ENCODE data around the gene MEF2B. TPM values are rescaled to one million over a fixed set of nuclear protein-coding genes. Genes with fewer than 3 reads are reported as not detected.

Gene MEF2B
- total and polyA plus RNA-seq, 2 experiments from 2014 or later, result 7.4 to 8.3 TPM

DNA sequence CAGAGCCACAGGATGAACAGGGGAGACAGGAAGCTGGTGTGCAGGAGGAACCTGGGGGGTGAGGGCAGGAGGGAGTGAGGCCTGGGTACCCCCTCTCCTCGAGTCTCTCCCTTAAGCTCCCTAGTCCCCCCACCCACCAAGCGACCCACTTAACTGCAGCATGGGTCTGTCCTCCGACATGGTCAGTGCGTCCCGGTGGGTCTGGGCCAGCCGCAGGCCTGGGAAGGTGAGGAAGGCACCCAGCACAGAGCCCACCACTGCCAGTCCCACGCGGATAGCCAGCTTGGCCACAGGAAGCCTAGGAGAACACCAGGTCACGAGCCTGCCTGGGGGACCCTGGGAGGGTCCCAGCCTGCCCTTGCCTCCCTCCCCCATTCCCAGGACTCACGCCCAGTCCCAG lies 48.7 kb downstream of the MEF2B start (continued):
- TF ChIP-seq, protein P1, sequence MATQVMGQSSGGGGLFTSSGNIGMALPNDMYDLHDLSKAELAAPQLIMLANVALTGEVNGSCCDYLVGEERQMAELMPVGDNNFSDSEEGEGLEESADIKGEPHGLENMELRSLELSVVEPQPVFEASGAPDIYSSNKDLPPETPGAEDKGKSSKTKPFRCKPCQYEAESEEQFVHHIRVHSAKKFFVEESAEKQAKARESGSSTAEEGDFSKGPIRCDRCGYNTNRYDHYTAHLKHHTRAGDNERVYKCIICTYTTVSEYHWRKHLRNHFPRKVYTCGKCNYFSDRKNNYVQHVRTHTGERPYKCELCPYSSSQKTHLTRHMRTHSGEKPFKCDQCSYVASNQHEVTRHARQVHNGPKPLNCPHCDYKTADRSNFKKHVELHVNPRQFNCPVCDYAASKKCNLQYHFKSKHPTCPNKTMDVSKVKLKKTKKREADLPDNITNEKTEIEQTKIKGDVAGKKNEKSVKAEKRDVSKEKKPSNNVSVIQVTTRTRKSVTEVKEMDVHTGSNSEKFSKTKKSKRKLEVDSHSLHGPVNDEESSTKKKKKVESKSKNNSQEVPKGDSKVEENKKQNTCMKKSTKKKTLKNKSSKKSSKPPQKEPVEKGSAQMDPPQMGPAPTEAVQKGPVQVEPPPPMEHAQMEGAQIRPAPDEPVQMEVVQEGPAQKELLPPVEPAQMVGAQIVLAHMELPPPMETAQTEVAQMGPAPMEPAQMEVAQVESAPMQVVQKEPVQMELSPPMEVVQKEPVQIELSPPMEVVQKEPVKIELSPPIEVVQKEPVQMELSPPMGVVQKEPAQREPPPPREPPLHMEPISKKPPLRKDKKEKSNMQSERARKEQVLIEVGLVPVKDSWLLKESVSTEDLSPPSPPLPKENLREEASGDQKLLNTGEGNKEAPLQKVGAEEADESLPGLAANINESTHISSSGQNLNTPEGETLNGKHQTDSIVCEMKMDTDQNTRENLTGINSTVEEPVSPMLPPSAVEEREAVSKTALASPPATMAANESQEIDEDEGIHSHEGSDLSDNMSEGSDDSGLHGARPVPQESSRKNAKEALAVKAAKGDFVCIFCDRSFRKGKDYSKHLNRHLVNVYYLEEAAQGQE (IDR thresholded peaks at IDR 0.05; ENCODE audit: unreplicated experiment), result no peak
- TF ChIP-seq ETS1 (IDR thresholded peaks at IDR 0.05), result no peak
- no peak for TF ChIP-seq NANOG (IDR thresholded peaks at IDR 0.05; ENCODE audit: borderline replicate concordance)

DNA sequence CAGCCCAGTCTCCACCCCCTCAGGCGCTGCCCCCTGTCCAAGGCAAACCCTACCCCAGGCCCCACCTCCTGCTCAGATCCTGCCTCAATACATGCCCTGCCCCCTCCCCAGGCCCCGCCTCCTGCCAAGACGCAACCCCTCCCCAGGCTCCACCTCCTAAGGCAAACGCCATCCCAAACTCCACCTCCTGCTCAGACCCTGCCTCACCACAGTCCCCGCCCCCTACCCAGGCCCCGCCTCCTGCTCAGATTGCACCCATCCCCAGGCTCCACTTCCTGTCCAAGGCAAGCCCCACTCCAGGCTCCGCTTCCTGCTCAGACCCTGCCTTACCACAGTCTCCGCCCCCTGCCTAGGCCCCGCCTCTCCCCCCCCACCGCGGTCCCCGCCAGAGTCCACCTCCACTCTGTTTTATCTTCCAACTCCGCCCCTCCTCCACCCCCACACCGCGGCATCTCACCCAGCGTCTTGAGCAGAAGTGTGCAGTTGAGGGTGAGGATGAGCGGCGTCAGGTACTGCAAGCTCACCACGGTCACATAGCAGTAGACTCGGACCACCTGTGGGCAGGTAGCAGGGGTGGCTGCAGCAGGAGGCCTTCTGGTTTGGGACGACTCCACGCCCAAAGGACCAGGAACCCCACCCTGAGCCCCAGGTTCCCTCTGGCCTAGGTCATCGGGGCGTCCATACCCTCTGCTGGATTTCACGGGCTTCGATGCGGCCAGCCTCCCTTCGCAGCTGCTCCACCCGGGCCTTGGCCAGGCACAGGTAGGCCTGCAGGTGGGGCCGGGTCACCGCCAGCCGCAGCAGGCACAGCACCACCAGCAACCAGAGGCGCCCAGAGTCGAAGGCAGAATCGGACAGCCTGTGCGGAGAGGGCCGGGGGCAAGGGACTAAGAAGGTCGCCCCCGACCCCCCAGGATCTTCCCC lies 49.5 kb downstream of the MEF2B start:
- Histone ChIP-seq H2AFZ (peak overlapping the region; percentile 95), H3K4me2 (peak overlapping the region; percentile 94), H3F3A (replicated peaks; ENCODE audit: low read depth) (0 out of 2 replicates have a peak, but pooled peaks cover 8% of the 10 kb centered on the region), H3K79me2 (replicated peaks; ENCODE audit: insufficient read depth) (no peaks in the 10 kb centered on the region), H3K4me1 (ENCODE audit: insufficient read depth) (peaks cover 9% of the 10 kb centered on the region; the same call in 1 of the 2 replicates), H3K27ac (ENCODE audit: low read depth) (peak overlapping the region; percentile 66), H4K20me1 (replicated peaks; ENCODE audit: insufficient read depth) (peaks cover 4% of the 10 kb centered on the region), H3K27me3 (ENCODE audit: insufficient read depth) (no peaks in the 10 kb centered on the region), H3K4me3 (peak overlapping the region; percentile 64), H3K9me2 (ENCODE audit: insufficient read depth) (no peaks in the 10 kb centered on the region), H3K36me3 (ENCODE audit: insufficient read depth) (peaks cover 9% of the 10 kb centered on the region; the same call in 1 of the 2 replicates)
- TF ChIP-seq CREB1 (CRISPR knock-in tag; IDR thresholded peaks at IDR 0.05; ENCODE audit: low read depth) (0 out of 2 replicates have a peak, but pooled peaks have one; percentile 10), STAT1 (IDR thresholded peaks at IDR 0.05; ENCODE audit: unreplicated experiment) (no peak), ETS1 (IDR thresholded peaks at IDR 0.05) (peak; percentile 51), POLR2AphosphoS5 (IDR thresholded peaks at IDR 0.05; ENCODE audit: low read depth) (peak; percentile 63; the same call in 1 of the 2 replicates), ZNF331 (CRISPR knock-in tag; IDR thresholded peaks at IDR 0.05; ENCODE audit: low read depth) (no peak), ZNF114 (CRISPR knock-in tag; IDR thresholded peaks at IDR 0.05) (no peak)
- TF ChIP-seq, protein P2, sequence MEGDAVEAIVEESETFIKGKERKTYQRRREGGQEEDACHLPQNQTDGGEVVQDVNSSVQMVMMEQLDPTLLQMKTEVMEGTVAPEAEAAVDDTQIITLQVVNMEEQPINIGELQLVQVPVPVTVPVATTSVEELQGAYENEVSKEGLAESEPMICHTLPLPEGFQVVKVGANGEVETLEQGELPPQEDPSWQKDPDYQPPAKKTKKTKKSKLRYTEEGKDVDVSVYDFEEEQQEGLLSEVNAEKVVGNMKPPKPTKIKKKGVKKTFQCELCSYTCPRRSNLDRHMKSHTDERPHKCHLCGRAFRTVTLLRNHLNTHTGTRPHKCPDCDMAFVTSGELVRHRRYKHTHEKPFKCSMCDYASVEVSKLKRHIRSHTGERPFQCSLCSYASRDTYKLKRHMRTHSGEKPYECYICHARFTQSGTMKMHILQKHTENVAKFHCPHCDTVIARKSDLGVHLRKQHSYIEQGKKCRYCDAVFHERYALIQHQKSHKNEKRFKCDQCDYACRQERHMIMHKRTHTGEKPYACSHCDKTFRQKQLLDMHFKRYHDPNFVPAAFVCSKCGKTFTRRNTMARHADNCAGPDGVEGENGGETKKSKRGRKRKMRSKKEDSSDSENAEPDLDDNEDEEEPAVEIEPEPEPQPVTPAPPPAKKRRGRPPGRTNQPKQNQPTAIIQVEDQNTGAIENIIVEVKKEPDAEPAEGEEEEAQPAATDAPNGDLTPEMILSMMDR (conservative IDR thresholded peaks at IDR 0.05; ENCODE audit: low read depth in 2 of 2), result peak in 1 of 2 experiments; percentile 57; a peak in 3 of 4 replicates
- peak overlapping the region; percentile 66 for H3K4me3 Mint-ChIP-seq
- H3K36me3 Mint-ChIP-seq (ENCODE audit: low read depth), result peaks cover 35% of the 10 kb centered on the region
- H3K9me3 Mint-ChIP-seq, result peaks cover 13% of the 10 kb centered on the region
- H3K27me3 Mint-ChIP-seq (ENCODE audit: insufficient read depth, low read depth, poor library complexity), result peaks cover 4% of the 10 kb centered on the region
- H3K4me1 Mint-ChIP-seq, result no peaks in the 10 kb centered on the region; the same call in 2 of the 3 replicates
- peak; percentile 99 for DNase-seq (ENCODE audit: low spot score)
- H3K27ac Mint-ChIP-seq, result peak overlapping the region; percentile 44; the same call in 1 of the 2 replicates
- ATAC-seq, result peak; percentile 94
